GM12801 (cell line): ENCODE measurements around the gene PHLDA3.

ENCODE experiments used
- CTCF ChIP-seq: IDR thresholded peaks from one replicate; pipeline ENCODE4 v1.5.1; 2011; ENCODE audit warnings: control low read depth; ENCODE audit not compliant: insufficient read length; ENCODE audit errors: extremely low read depth

Gene PHLDA3

DNA sequence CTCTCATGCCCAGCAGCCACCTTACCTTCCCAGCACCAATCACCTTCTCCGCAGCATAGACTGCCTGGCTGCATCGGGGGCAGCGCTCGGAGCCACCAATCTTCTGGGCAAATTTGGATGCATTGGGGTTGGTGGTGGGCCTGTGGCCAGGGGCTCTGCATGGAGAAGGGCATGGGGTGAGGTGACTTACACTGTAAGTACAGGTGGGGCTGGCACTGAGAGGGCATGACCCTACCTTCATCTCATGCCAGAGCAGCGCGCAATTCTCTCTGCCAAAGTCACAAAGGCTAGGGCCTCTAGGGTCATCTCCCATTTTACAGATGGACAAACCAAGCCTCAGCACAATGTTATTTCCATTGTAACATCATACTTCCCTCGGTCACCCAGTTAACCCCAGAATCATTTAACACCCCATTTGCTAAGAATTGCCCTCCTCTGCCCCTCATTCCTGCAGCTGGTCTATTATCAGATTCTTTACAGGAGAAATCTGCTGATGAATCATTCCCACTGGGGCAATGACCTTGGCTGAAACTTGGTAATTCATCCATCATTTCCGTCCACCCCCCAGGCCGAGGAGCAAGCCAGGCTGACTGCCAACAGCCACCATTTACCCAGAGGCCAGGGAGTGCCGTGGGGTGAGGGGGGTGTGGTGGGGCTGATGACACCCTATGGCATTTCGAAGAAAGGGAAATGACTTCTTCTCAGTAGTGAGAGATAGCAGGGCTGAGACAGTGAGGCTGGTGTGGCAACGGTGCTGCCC lies 20.0 kb upstream of the PHLDA3 start:
- TF ChIP-seq CTCF, result no peak

DNA sequence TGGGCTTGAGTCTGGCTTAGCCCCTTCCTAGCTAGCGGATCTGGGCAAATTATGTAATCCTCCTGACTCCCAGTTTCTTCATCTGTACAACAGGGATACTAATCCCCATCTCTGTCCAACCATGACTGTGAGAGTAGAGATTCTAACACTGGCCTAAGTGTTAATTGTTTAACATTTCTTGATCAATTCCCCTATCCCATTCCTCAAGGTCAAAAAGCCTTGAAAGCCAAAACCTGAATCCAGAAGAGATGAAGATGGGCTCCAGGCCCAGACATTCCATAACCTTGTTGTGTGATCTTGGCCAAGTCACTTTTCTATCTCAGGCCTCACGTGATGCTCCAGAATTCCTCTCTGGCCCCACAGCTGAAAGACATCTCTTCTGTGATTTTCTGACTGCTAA lies 18.8 kb upstream of the PHLDA3 start:
- TF ChIP-seq CTCF, result no peak

- no peak for TF ChIP-seq CTCF
Observed at GRCh38 chr1:201486187-201486586, 17.2 kb upstream of the PHLDA3 start.

GRCh38 chr1:201485184-201485774 lies 16.3 kb upstream of the PHLDA3 start:
- no peak for TF ChIP-seq CTCF

DNA sequence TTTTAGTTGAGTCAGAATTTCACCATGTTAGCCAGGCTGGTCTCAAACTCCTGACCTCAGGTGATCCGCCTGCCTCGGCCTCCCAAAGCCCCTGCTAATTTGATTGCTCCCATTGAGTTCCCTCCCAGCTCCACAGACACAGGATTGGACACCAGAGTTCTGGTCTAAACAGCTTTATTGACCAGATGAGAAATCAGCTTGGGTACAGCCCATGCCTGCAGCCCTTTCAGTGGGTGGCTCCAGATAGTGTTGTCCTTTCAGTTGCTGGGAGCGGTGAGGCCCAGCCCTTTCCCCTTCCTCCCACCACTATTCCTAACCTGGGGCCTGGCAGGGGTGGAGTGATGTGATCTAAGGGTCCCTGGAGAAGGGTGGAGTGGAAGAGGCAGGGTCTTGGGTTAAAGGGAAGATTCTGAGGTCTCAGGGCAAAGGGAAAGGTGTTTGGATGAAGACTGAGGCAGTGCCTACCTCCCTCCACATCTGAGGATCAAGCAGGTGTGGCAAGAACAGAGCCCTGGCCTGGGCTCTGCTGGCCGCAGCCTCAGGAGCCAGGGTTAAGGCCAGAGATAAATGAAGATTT lies 14.5 kb upstream of the PHLDA3 start:
- no peak for TF ChIP-seq CTCF

DNA sequence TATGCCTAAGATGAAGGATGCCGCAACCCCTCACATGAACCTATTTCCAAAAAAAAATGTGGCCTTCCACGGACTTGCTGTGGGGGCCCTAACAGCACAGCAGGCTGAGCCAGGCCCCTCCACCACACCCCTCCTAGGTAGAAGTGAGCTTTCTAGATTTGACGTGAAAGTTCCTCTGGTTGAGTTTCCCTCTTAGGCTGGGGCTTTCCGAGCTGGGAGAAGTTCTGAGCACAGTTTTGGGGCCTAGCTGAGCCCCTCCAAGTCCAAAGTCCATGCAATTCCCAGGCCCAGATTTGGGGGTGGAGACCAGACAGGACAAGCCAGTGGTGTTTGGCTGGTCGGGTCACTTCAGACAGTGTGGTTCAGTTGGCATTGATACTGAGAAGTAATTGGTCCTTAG lies 13.8 kb upstream of the PHLDA3 start:
- TF ChIP-seq CTCF, result no peak

GRCh38 chr1:201481761-201482493 lies 12.9 kb upstream of the PHLDA3 start:
- no peak for TF ChIP-seq CTCF
